Left cardiac atrium (tissue), 4 donors: Measurements from ENCODE around the gene BCORL1. TPM values are rescaled to one million over a fixed set of nuclear protein-coding genes. Genes with fewer than 3 reads are reported as not detected.

Experiments used
- ATAC-seq, 2 donors: fragments of 200-7000 bp; cut with Tn5 transposase; one replicate each; pipeline ENCODE4 v1.9.1; 2020; ENCODE audit warnings: mild to moderate bottlenecking in 2 of 2, moderate library complexity in 2 of 2
- DNase-seq: peaks from one replicate; pipeline ENCODE4 v3.0.0-alpha.2; 2020
- intact Hi-C, 2 donors: fragments of 100-400 bp; cut with DNase I; formaldehyde crosslinking; loops; one replicate each; pipeline versions ENCODE4 v1.14.1 to v1.15.1; 2022 to 2023
- total RNA-seq, 2 donors: library from RNA; stranded (reverse); fragmentation: NEBNext Ultra II Directional; extraction: Animal tissue kit (Norgen Biotek cat#: 25700); gene quantifications; one replicate each; pipeline ENCODE4 v1.2.1, GENCODE V29; 2021
- donor health status: DM: no; HTN: yes; CAD: no.
- donor health status: DM: no; HTN: yes; CAD: no; lungs with severe emphysema.
- donor health status: DM: yes; HTN: yes; CAD: no.
- donor health status: Dilated cardiomyopathy.

Gene BCORL1
- total RNA-seq, 2 donors from 2014 or later = 7.5 to 11.3 TPM

DNA sequence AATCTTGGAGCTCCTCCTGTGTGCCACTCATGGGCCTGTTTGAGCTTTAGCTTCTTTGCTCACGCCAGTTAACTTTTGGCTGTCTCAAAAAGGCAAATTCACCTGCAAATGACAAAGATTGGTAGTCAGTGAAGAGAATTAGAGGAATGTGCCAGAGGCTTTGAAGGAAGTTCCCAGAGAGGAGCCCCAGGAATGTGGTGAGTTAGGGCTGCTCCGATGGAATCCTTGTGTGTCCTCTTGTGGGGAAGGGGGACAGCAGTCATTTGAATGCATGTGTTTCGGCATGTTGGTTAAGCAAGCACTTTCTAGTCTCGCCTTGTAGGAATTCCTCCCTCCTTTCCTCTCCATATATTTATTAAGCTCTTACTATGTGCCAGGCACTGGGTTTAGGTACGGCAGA is 65.0 kb downstream of the BCORL1 start:
- ATAC-seq (no peak), DNase-seq (no peak)
- intact Hi-C loops = no loop called here

DNA sequence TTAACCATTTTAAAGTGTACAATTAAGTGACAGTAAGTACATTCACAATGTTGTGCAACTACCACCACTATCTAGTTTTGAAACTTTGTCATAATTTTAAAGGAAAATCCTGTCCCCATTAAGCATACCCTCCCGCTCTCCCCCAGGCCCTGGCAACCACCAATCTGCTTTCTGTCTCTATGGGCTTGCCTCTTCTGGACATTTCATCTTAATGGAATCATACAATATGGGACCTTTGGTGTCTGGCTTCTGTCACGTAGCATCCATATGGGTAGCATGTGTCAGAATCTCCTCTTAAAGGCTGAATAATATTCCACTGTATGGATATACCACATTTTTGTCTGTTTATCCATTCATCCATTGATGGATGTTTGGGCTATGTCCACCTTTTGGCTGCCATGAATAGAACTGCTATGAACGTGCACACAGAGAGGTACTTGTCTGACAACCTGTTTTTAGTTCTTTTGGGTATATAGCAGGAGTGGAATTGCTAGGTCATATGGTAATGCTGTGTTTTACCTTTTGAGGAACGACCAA is 66.3 kb downstream of the BCORL1 start:
- no peak for DNase-seq
- ATAC-seq = no peak
- intact Hi-C loops = no loop called here

DNA sequence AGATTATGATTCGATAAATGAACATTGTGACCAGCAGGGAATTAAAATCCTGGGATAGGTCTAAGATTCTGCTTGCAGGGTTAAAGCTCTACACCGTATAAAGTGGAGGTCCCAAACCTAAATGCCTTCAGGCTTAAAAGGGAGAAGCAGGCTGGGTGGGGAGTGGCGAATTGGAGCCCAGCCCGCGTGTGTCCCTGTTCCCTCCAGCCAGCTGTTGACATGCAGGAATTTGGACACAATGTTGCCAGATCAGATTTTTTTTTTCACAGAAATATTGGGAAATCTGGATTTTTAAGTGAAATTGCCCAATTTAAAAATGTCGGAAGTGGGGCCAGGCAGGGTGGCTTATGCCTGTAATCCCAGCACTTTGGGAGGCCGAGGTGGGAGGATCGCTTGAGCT is 67.4 kb downstream of the BCORL1 start:
- DNase-seq = no peak
- ATAC-seq = no peak

GRCh38 chrX:130051176-130051845 is 68.9 kb downstream of the BCORL1 start:
- intact Hi-C loops = no loop called here
- ATAC-seq (no peak), DNase-seq (no peak)

More for the DNA sequence above, 67.4 kb downstream of the BCORL1 start:
- intact Hi-C loops = no loop called here

DNA sequence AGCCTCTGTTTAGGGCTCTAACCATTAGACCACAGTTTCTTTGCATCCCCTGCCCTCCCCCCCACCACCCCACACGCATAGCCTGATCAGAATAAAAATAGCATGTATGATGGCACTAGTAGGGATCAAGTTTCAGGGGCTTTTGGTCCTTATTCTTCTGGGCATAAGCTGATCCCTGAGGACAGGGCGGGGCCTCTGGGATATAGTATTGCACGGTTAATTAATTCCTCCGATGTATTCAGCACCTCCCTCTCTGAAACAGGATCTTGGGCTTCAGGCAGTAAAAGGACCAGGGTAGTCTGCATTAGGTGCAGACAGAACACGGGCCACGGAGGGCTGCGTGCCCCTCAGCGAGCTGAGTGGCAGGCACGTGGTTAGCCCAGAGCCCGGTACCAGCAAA is 70.8 kb downstream of the BCORL1 start:
- DNase-seq (no peak), ATAC-seq (no peak)
- intact Hi-C loops = no loop called here

GRCh38 chrX:130055103-130055502 is 72.7 kb downstream of the BCORL1 start:
- ATAC-seq (peak; percentile 39 to 42), DNase-seq (no peak)
- intact Hi-C loops = no loop called here

GRCh38 chrX:130055899-130056298 is 73.5 kb downstream of the BCORL1 start:
- no peak for ATAC-seq
- intact Hi-C loops = no loop called here
- DNase-seq = no peak

DNA sequence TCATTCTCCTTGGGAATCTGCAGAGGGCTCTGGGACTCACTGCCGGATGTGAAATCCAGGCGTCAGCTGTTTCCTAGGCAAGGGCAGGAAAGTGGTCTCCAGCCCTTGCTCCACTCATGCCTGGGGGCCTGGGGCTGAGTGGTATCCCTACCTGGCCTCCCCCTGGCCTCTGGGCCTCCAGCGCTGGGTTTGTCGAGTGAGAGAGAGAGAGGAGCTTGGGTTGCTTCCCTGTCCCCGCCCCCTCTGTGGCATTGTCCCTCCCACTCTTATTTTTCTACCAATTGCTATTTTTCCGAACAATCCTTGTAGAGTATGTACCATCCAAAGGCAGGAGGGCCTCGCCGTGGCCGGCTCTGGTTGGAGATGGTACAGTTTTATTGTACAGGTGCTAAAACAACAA is 74.8 kb downstream of the BCORL1 start:
- no peak for DNase-seq
- intact Hi-C loops = no loop called here
- ATAC-seq = no peak

- ATAC-seq (no peak), DNase-seq (no peak)
- intact Hi-C loops = no loop called here
These were observed 76.2 kb downstream of the BCORL1 start for GRCh38 chrX:130058652-130059051.

DNA sequence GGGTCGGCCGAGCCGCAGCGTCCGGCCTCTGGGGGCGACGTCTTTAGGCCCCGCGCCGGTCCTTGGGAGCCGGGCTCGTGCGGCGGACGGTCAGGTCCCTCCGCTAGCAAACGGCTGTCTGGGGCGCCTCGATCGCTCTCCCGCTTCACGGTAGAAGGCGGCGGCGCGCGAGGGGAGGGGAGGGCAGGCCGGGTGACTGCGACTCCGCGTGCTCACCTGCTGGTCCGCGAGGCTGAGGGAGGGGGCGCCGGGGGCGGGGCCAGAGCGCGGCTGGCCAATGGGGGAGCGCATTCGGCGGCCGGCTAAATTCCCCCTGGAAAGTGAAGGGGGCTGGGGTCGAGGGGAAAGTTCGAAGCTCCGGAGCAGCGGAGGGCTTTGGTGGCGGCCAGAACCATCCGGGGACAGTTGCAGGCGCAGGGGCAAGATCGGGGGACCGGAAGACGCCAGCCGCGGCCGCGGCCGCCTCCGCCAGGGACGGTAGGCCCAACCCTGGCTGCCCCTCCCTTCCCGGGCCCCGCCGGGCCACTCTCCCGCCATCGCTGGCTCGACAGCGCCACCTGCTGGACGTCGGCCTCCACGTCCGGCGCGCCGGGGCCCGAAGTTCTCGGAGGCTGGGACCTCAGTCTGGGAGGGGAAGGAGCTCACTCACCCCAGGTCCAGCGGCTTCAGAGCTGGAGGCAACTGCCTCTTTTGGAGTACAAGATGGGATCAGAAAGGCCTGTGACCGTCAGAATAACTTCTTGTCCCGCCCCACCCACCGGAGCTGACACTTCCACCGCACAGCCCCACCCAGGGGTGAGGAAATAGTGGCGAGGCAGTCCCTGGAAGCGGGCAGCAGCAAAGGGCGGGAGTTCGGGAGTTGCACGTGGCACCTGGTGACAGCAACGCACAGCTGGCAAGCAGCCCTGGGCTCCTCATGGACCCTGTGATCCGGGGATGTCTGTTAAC is 78.0 kb downstream of the BCORL1 start:
- DNase-seq (peak; percentile 79), ATAC-seq (peak; percentile 91 to 93)
- intact Hi-C loops = loop anchor here in 1 of 2 donors (5.0 kb wide), 1 partner anchor 453 kb away; no protein-coding TSS in a partner anchor

GRCh38 chrX:130066975-130067615 is 84.7 kb downstream of the BCORL1 start:
- DNase-seq (no peak), ATAC-seq (no peak)
- intact Hi-C loops = no loop called here

DNA sequence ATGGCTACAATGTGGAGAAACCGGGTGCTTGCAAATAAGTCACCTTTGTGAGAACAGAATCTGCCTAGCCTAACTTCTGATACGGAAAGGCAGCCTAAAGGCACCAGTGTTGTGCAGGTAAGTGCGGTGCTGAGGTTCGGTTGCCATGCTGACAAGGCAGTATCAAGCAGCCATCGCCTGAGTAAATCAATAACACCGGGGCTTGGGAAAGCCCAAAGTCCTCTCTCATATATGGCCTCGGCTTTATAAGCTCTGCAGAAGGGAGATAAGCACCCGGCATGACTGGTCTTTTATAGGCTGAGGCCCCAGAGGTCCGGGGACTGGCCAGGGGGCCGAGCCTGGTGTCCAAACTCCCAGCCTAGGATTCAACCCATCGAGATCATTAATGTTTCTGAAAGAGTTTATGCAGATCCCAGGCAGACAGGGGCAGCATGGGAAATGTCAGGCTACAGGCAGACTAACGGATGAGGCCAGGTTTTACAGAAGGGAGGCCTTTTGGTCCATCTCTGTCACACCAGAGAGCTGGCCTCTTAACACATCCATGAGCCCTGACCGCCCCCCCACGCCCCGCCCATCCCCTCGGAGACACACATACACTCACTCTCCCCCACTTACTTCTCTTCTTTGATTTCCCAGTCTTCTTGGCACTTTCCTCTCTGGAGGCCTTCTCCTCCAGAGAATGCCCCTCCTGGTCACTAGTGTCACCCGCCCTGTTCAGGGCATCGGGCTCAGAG is 89.3 kb downstream of the BCORL1 start:
- ATAC-seq = no peak
- intact Hi-C loops = loop anchor here in 1 of 2 donors (10.0 kb wide), 1 partner anchor 53 kb away; no protein-coding TSS in a partner anchor
- DNase-seq = no peak

DNA sequence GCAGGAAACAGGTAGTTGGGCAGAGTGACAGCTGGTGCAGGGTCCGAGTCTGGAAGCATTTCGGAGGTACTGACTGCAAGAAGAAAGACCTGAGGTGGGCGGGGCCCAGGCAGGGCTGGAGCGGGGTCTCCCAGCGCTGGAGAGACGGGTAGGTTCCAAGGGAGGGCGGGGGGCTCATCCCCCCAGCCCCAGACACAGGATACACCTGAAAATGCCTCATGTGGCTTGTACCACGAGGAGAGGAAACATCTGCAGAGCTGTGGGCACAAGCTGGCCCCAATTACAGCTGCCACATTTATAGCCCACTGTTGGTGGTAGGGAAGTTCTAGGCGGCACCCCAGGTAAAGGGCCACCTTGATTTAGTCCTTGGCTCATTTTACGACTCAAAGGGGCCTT is 89.9 kb downstream of the BCORL1 start:
- no peak for DNase-seq
- intact Hi-C loops = loop anchor here in 1 of 2 donors (10.0 kb wide), 1 partner anchor 52 kb away; no protein-coding TSS in a partner anchor
- no peak for ATAC-seq

DNA sequence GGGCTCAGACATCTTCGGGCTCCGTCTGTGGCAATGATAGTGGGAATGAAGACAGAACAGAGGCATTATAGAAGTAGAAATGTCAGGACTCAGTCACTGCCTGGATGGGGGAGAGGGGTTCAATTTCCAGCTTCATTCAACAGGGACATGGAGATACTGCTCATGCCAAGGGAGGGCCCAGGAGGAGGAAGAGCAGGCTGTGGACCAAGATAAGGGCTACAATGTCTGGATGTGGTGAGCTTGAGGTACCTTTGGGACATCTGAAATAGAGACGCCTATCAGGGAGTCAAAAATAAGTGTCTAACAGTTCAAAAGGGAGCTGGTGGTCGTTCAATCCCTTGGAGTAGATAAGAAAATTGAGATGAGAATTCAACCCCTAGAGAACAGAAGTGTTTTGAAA is 93.3 kb downstream of the BCORL1 start:
- intact Hi-C loops = loop anchor here (5.0 to 10.0 kb wide), 2 partner anchors 47 to 49 kb away; no protein-coding TSS in a partner anchor
- no peak for ATAC-seq
- no peak for DNase-seq

GRCh38 chrX:130079824-130080406 is 97.5 kb downstream of the BCORL1 start:
- ATAC-seq = peak; percentile 40 to 52
- DNase-seq = peak; percentile 58
- intact Hi-C loops = loop anchor here (2.0 to 10.0 kb wide), 4 partner anchors 42 to 113 kb away; no protein-coding TSS in a partner anchor

DNA sequence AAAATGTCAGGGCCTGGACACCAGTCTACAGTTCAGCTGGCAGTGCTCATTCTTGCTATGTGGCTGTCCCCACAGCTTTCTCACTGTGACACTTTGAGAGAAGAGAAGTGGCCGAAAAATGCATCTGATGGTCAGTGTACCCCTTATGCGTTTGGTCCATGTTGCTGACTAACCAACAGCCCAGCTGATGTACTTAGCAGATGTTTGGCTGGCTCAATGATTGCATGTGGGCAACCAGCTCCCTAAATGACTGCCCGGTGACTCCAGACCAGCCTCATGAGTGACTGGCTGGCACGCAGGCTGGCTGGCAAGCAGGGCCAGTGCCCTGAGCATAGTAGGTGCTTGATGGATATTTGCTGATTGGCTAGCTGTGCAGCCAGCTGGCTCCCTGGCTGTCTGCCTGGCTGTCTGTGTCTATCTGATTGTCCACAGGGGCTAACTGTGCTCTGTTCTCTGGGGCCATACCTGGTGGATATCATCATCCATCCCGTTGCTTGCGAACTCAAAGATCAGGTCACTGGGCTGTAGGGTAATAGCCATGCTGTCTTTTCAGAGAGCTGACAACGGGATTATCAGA is 98.4 kb downstream of the BCORL1 start:
- no peak for ATAC-seq
- DNase-seq = no peak
- intact Hi-C loops = loop anchor here in 1 of 2 donors (5.0 kb wide), 1 partner anchor 111 kb away; no protein-coding TSS in a partner anchor

- ATAC-seq = no peak
- intact Hi-C loops = loop anchor here in 1 of 2 donors (5.0 kb wide), 1 partner anchor 111 kb away; no protein-coding TSS in a partner anchor
These were observed 99.1 kb downstream of the BCORL1 start for GRCh38 chrX:130081421-130082045.

More at GRCh38 chrX:130081421-130082045, 99.1 kb downstream of the BCORL1 start:
- no peak for DNase-seq
